ENCODE measurements around the gene SPNS3.

SPNS3 gene

GRCh38 chr17:4394208-4395110 lies 39.3 kb upstream of the SPNS3 start:
- Histone ChIP-seq H3K36me3 (no peaks in the 10 kb centered on the region), H3K27me3 (no peaks in the 10 kb centered on the region), H3K4me1 (no peaks in the 10 kb centered on the region), H3K4me3 (no peak overlapping the region), H3K9me3 (no peaks in the 10 kb centered on the region), H3K27ac (no peak overlapping the region)
- TF ChIP-seq, protein P1, sequence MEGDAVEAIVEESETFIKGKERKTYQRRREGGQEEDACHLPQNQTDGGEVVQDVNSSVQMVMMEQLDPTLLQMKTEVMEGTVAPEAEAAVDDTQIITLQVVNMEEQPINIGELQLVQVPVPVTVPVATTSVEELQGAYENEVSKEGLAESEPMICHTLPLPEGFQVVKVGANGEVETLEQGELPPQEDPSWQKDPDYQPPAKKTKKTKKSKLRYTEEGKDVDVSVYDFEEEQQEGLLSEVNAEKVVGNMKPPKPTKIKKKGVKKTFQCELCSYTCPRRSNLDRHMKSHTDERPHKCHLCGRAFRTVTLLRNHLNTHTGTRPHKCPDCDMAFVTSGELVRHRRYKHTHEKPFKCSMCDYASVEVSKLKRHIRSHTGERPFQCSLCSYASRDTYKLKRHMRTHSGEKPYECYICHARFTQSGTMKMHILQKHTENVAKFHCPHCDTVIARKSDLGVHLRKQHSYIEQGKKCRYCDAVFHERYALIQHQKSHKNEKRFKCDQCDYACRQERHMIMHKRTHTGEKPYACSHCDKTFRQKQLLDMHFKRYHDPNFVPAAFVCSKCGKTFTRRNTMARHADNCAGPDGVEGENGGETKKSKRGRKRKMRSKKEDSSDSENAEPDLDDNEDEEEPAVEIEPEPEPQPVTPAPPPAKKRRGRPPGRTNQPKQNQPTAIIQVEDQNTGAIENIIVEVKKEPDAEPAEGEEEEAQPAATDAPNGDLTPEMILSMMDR (IDR thresholded peaks at IDR 0.05), result no peak
- intact Hi-C loops (cut with DNase I; ENCODE audit: low total_unique reads), result no loop called here
- DNase-seq, result no peak

GRCh38 chr17:4395111-4395478 lies 38.6 kb upstream of the SPNS3 start:
- Histone ChIP-seq H3K4me1 (no peaks in the 10 kb centered on the region), H3K27ac (no peak overlapping the region), H3K4me3 (no peak overlapping the region), H3K27me3 (no peaks in the 10 kb centered on the region), H3K9me3 (no peaks in the 10 kb centered on the region), H3K36me3 (no peaks in the 10 kb centered on the region)
- DNase-seq, result no peak
- intact Hi-C loops (cut with DNase I; ENCODE audit: low total_unique reads), result no loop called here
- TF ChIP-seq, protein P1 (IDR thresholded peaks at IDR 0.05), result no peak

GRCh38 chr17:4397840-4398239 lies 35.9 kb upstream of the SPNS3 start:
- no peaks in the 10 kb centered on the region for H3K27me3 ChIP-seq
- TF ChIP-seq, protein P1 (IDR thresholded peaks at IDR 0.05), result no peak
- intact Hi-C loops (cut with DNase I; ENCODE audit: low total_unique reads), result no loop called here
- no peak overlapping the region for H3K4me3 ChIP-seq
- no peak for DNase-seq
- no peak overlapping the region for H3K27ac ChIP-seq
- no peaks in the 10 kb centered on the region for H3K9me3 ChIP-seq
- H3K4me1 ChIP-seq, result no peaks in the 10 kb centered on the region
- H3K36me3 ChIP-seq, result no peaks in the 10 kb centered on the region

DNA sequence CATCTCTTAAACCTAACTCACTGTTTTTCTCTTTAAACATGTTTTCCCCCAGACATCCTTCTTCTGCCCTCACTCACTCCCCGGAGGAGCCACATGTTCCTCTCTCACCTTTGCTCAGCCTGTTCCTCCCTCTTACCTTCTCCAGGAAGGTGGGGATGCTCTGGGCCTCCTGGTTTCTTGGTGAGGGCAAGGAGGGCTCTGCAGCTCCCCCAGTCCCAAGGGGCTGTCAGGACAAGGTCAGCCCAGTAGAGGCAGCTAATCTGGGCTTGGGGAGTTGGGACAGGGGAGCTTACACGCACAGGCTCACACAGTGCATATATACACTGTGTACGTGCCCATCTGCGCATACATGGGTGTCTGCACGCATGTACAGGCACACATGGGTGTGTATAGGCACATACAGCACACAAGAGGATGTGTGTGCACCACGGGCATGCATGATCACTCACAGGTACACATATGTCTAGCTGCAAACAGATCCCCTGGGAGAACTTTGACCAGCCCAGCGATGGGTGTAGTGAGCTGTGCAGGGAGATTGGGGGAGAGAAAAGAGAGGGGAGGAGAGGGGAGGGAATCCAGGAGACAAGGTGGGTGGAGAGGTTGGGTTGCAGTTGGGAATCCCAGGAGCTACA lies 28.6 kb upstream of the SPNS3 start:
- intact Hi-C loops (cut with DNase I; ENCODE audit: low total_unique reads), result no loop called here
- DNase-seq, result no peak
- Histone ChIP-seq H3K4me3 (no peak overlapping the region), H3K27ac (no peak overlapping the region), H3K27me3 (no peaks in the 10 kb centered on the region), H3K9me3 (no peaks in the 10 kb centered on the region), H3K36me3 (no peaks in the 10 kb centered on the region), H3K4me1 (no peaks in the 10 kb centered on the region)
- TF ChIP-seq, protein P1 (IDR thresholded peaks at IDR 0.05), result no peak

- TF ChIP-seq, protein P1 (IDR thresholded peaks at IDR 0.05), result no peak
- Histone ChIP-seq H3K27me3 (no peaks in the 10 kb centered on the region), H3K9me3 (no peaks in the 10 kb centered on the region), H3K4me1 (no peaks in the 10 kb centered on the region), H3K4me3 (no peak overlapping the region), H3K27ac (no peak overlapping the region), H3K36me3 (no peaks in the 10 kb centered on the region)
- no peak for DNase-seq
- intact Hi-C loops (cut with DNase I; ENCODE audit: low total_unique reads), result no loop called here
Observed at GRCh38 chr17:4405699-4406098, 28.0 kb upstream of the SPNS3 start.
